ENCODE measurements around the gene BDH1. TPM values are rescaled to one million over a fixed set of nuclear protein-coding genes. Genes with fewer than 3 reads are reported as not detected.

BDH1 gene
- total and polyA plus RNA-seq, 2 of the 13 experiments (the other 11 are each of a cell fraction or from before 2014, with no cell fraction given), result 21.2 to 71.9 TPM

- no peak for TF ChIP-seq ZNF556 (CRISPR knock-in tag; IDR thresholded peaks at IDR 0.05; ENCODE audit: borderline replicate concordance)
- TF ChIP-seq ZIK1 (CRISPR knock-in tag; IDR thresholded peaks at IDR 0.05; ENCODE audit: borderline replicate concordance, low read depth), result no peak
- TF ChIP-seq, protein P1, sequence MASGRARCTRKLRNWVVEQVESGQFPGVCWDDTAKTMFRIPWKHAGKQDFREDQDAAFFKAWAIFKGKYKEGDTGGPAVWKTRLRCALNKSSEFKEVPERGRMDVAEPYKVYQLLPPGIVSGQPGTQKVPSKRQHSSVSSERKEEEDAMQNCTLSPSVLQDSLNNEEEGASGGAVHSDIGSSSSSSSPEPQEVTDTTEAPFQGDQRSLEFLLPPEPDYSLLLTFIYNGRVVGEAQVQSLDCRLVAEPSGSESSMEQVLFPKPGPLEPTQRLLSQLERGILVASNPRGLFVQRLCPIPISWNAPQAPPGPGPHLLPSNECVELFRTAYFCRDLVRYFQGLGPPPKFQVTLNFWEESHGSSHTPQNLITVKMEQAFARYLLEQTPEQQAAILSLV (CRISPR knock-in tag; IDR thresholded peaks at IDR 0.05; ENCODE audit: borderline replicate concordance), result no peak
- no peak for TF ChIP-seq ZNF597 (CRISPR knock-in tag; IDR thresholded peaks at IDR 0.05)
- no peak for TF ChIP-seq SALL2 (CRISPR knock-in tag; IDR thresholded peaks at IDR 0.05)
- TF ChIP-seq ZNF558 (CRISPR knock-in tag; IDR thresholded peaks at IDR 0.05; ENCODE audit: borderline replicate concordance), result no peak
These were observed 21.8 kb upstream of the BDH1 start (continued) for GRCh38 chr3:197577366-197578074.

DNA sequence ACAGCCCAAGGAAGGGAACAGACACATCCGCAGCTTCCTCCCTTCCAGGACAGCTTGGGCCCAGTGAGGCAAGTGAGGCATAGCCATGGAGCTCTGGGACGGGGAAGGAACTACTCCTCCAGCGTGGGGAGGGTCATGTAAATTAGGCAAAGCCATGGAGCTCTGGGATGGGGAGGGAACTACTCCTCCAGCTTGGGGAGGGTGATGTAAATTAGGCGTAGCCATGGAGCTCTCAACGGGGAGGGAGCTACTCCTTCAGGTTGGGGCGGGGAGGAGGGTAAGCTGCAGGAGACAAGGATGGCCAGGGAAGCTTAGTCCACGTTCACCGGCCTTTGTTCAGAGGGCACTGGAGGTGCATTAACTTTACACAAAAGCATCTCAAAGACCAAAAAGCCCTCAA is 21.1 kb upstream of the BDH1 start:
- BruUV-seq (replicated peaks), result no TSS peak
- POLR2A ChIA-PET, result interaction anchor here (1.7 to 1.8 kb wide), 2 partner anchors 10 to 14 kb away, joined by 7 to 9 read pairs; no protein-coding TSS in a partner anchor
- ATAC-seq, result no peak
- Histone ChIP-seq H3K4me2 (ENCODE audit: low read depth, low read length) (no peak overlapping the region), H3K27me3 (ENCODE audit: control insufficient read depth in 1 of 2, insufficient read depth in 2 of 2, low read length in 2 of 2) (no peaks in the 10 kb centered on the region), H3K27ac (ENCODE audit: extremely low read length, insufficient read depth, low read length) (no peak overlapping the region), H3K4me1 (ENCODE audit: insufficient read depth, low read length) (peaks cover 54% of the 10 kb centered on the region), H3K4me3 (replicated peaks in 1 of 3; ENCODE audit: insufficient read depth in 1 of 3, low read depth in 2 of 3, low read length in 3 of 3) (no peak overlapping the region), H3K9ac (ENCODE audit: insufficient read depth, low read depth, low read length) (no peak overlapping the region), H4K20me1 (ENCODE audit: insufficient read depth, low read length) (no peaks in the 10 kb centered on the region), H3K36me3 (replicated peaks in 1 of 2; ENCODE audit: control insufficient read depth in 1 of 2, insufficient read depth in 2 of 2, low read length in 2 of 2) (no peaks in the 10 kb centered on the region), H3K9me3 (ENCODE audit: low read length) (no peaks in the 10 kb centered on the region), H3K79me2 (ENCODE audit: insufficient read depth, low read length) (peaks cover 12% of the 10 kb centered on the region), H2AFZ (ENCODE audit: low read length) (no peak overlapping the region)
- no peak for DNase-seq (ENCODE audit: low spot score)
- intact Hi-C loops (cut with micrococcal nuclease; ENCODE audit: unreplicated experiment), result no loop called here
- 85% methylated on average over 8 of the region's 8 CpGs for WGBS (ENCODE audit: low lambda C conversion rate)
- CTCF ChIA-PET (ENCODE audit: low intra/inter-chr PET ratio, low total read pairs), result no interaction called here
- FAIRE-seq, result no peak
- TF ChIP-seq UBTF (CRISPR knock-in tag; IDR thresholded peaks at IDR 0.05) (no peak), HMG20B (CRISPR knock-in tag; conservative IDR thresholded peaks at IDR 0.05) (no peak), FOXA1 (IDR thresholded peaks at IDR 0.05) (no peak), FOXA1 (CRISPR knock-in tag; IDR thresholded peaks at IDR 0.05) (no peak), PCBP1 (IDR thresholded peaks at IDR 0.05; ENCODE audit: borderline replicate concordance, low read depth, low read length) (no peak), ZNF563 (CRISPR knock-in tag; IDR thresholded peaks at IDR 0.05) (no peak), TRIM24 (CRISPR knock-in tag; IDR thresholded peaks at IDR 0.05) (no peak), MAFF (IDR thresholded peaks at IDR 0.05; ENCODE audit: low read depth, low read length) (no peak), NR2C2 (CRISPR knock-in tag; IDR thresholded peaks at IDR 0.05; ENCODE audit: borderline replicate concordance) (no peak), ZNF205 (CRISPR knock-in tag; IDR thresholded peaks at IDR 0.05) (no peak), ZNF121 (CRISPR knock-in tag; IDR thresholded peaks at IDR 0.05) (no peak)
- in situ Hi-C loops (cut with HindIII; ENCODE audit: extremely low pct_ligation_motif_present, low pct_unique_long_range_greater_than_20kb), result no loop called here
